HG02943 (cell line): ENCODE measurements around the gene SLC16A3.

Source experiments
- ATAC-seq: cut with Tn5 transposase; IDR thresholded peaks from one replicate; pipeline ENCODE4 v1.9.1; 2021; ENCODE audit warnings: mild to moderate bottlenecking, low read depth, moderate library complexity; ENCODE audit not compliant: unreplicated experiment

SLC16A3 gene

GRCh38 chr17:82235056-82235774, 6.4 kb downstream of the SLC16A3 start:
- no peak for ATAC-seq

GRCh38 chr17:82235775-82236141, 6.9 kb downstream of the SLC16A3 start:
- ATAC-seq: no peak

- ATAC-seq: no peak
These were observed 7.5 kb downstream of the SLC16A3 start for GRCh38 chr17:82236142-82236971.

- ATAC-seq: no peak
These were observed 8.4 kb downstream of the SLC16A3 start for GRCh38 chr17:82237083-82237745.

- no peak for ATAC-seq
These were observed 9.1 kb downstream of the SLC16A3 start for GRCh38 chr17:82237746-82238471.

GRCh38 chr17:82238472-82239201, 9.8 kb downstream of the SLC16A3 start:
- no peak for ATAC-seq

- no peak for ATAC-seq
These were observed 10.6 kb downstream of the SLC16A3 start for GRCh38 chr17:82239401-82239925.

- ATAC-seq: no peak
These were observed 11.2 kb downstream of the SLC16A3 start for GRCh38 chr17:82239926-82240505.

GRCh38 chr17:82240506-82241182, 11.8 kb downstream of the SLC16A3 start:
- no peak for ATAC-seq

GRCh38 chr17:82241183-82241925, 12.5 kb downstream of the SLC16A3 start:
- no peak for ATAC-seq

GRCh38 chr17:82241926-82242697, 13.3 kb downstream of the SLC16A3 start:
- ATAC-seq: no peak

- no peak for ATAC-seq
These were observed 13.8 kb downstream of the SLC16A3 start for GRCh38 chr17:82242698-82242976.

- ATAC-seq: no peak
These were observed 14.3 kb downstream of the SLC16A3 start for GRCh38 chr17:82242977-82243647.

GRCh38 chr17:82243648-82244412, 15.0 kb downstream of the SLC16A3 start:
- ATAC-seq: no peak

- no peak for ATAC-seq
These were observed 15.7 kb downstream of the SLC16A3 start for GRCh38 chr17:82244413-82245133.
